GM18511 (cell line): ENCODE measurements around the gene CPT1C.

Source experiments
- ATAC-seq: cut with Tn5 transposase; IDR thresholded peaks from one replicate; pipeline ENCODE4 v1.9.1; 2021; ENCODE audit warnings: mild to moderate bottlenecking, moderate library complexity; ENCODE audit not compliant: unreplicated experiment

Gene CPT1C

DNA sequence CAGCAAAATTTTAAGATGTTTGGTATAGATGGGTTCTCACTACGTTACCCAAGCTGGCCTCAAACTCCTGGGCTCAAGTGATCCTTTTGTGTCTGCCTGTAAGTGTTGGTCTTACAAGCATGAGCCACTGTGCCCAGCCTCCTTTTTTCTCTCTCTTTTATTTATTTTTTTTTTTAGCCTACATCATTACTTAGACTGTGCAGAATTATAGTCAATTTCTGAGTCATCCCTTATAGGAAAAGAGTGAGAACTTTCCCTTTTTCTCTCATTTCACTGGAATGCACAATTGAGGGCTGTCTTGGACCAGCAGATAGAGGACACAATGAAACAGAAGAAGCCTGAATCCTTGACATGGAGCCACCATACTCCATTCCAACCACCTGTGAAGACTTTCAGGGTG lies 58.9 kb downstream of the CPT1C start:
- ATAC-seq = no peak

DNA sequence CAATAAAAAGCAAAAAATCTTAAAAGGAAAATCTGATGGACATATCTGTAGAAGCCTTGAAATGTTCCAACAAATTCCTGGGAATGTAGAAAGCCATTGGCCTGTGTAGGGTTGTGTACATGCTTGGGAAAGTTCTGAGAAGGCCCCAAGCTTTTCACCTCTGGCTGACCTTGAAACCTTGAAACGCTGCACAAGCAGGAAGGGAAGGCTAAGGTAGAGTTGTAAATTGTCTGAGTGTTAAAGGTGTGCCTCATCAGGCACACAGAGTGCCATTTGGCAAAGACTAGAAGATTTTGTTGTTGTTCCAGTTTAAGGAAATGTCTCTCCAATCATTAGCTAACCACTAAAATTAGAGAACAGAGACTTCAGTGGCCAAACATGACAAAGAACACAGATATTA lies 61.8 kb downstream of the CPT1C start:
- ATAC-seq = no peak

DNA sequence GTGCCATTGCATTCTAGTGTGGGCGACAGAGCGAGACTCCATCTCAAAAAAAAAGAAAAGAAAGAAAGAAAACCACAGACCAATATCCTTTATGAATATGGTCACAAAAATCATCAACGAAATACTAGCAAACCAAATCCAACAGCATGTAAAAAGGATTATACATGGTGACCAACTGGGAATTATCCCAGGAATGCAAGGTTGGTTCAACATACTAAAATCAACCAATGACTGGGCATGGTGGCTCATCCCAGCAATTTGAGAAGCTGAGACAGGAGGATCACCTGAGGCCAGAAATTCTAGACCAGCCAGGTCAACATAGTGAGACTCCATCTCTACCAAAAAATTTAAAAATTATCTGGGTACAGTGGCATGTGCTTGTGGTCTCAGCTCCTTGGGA lies 65.0 kb downstream of the CPT1C start:
- no peak for ATAC-seq

DNA sequence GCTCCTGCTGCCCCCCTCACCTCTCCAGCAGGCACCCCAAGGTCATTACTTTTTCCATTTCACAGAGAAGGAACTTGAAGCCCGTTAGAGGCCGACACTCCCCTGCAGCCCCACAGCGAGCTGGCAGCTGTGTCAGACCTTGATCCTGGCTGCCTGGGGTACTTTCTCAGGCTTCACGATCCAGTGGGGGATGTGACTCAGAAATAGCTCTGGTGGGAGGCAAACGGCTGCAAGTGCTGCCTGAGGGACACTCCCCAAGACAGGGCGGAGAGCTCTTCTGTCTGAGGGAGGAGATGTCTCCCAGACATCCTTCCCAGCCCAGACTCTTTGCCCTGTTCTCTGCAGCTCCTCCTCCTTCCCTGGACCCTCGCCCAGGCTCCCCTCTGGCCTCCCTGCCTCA lies 67.4 kb downstream of the CPT1C start:
- ATAC-seq = no peak

DNA sequence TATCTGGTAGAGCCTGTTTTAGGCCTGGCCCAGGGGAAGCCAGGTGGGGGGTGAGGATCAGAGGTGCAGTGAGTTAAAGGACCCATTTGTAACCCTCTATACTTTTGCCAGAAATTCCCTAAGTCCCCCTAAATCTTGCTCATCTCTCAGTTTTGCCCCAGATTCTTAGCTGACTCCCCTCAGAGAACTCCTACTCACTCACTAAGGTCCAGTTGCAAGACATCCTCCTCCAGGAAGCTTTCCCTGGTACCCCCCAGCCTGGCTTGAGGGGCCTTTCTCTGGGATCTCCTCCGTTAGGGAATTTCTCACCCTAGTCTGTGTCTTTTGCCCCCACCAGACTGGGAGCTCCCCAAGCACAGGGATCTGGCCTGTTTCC lies 70.3 kb downstream of the CPT1C start:
- no peak for ATAC-seq

DNA sequence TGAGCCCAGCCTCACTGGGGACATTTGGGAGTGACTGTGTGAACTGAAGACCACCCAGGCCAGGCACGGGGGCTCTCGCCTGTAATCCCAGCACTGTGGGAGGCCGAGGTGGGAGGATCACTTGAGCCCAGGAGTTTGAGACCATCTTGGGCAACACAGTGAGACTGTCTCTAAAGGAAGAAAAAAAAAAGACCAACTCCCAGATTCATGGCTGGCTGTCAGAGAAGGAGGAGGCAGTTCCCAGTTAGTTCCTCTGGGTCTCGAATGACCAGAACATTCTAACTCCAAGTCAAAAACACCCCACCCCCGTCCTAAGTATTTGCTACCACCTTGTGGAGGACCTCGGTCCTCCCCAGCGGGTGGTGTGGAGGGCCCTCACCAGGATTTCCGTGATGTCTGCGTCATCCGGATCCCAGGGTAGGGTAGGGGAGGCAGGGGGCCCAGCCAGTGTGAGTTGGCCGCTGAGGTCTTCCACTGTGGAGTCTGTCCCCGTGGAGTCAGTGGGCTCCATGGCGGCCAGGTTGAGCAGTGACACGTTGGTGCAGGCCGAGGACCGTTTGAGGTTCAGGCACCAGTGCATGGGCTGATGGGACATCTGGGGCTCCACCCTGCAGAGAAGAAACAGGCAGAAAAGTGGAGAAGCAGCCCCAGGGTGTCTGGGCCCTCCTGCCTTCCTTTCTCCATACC lies 70.9 kb downstream of the CPT1C start:
- no peak for ATAC-seq

DNA sequence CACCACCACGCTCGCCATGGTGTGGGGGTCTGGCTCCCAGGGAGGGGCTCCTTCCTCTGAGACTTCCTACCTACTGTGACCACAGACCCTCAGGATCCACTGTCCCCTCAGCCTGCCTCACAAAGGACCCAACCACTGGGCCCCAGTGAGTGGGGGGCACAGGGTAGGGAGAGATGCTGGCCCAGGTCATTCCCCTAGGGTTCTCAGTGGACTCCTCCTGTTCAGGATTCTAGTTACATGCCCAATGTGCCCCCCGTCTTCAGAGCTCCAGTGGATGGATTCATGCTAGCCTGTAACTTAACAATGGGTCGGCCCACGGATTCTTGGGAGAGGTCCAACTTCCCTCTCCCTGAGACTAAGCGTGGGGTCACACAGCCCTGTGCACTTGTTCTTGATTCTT lies 72.3 kb downstream of the CPT1C start, which contains the start of gene TSKS:
TSKS (minus strand) TSS at position 77 of the 400 bp plus-strand sequence; CDS start at position 18, 59 bp downstream.
- no peak for ATAC-seq
